Activated naive CD4-positive, alpha-beta T cell (primary cell): ENCODE measurements around the gene GOLGA6C.
"Not testable (repeated sequence)": the region's sequence is repeated elsewhere in the genome, so short reads cannot be mapped to it uniquely, and the experiment has no call there.

Experiments
- DNase-seq, 4 experiments: peaks; one replicate each; lab custom pipeline; 2025; lab: John Stamatoyannopoulos, UW

The GOLGA6C gene

GRCh38 chr15:75319231-75319897 lies 61.2 kb downstream of the GOLGA6C start:
- not testable (repeated sequence) for DNase-seq
